B cell (primary cell): Measurements from ENCODE around the gene MICALL2. TPM values are rescaled to one million over a fixed set of nuclear protein-coding genes. Genes with fewer than 3 reads are reported as not detected.

Experiments used
- ATAC-seq: fragments of 200-7000 bp; cut with Tn5 transposase; one replicate; pipeline ENCODE4 v1.10.0; 2021; ENCODE audit warnings: low read depth, mild to moderate bottlenecking, moderate number of reproducible peaks, moderate library complexity
- CTCF ChIA-PET: fragments of 350-600 bp; sonication (Branson Sonifier 250); formaldehyde crosslinking; loops from one replicate; lab custom pipeline; 2021; ENCODE audit warnings: antibody characterized with exemption, inconsistent platforms; lab: Charles Lee
- POLR2A ChIA-PET: fragments of 350-600 bp; sonication (Branson Sonifier 250); formaldehyde crosslinking; loops from one replicate; lab custom pipeline; 2021; ENCODE audit warnings: antibody characterized with exemption; lab: Charles Lee
- DNase-seq: peaks from one replicate; pipeline ENCODE4 v3.0.0; 2013
- H2AFZ ChIP-seq: 2 replicates; pipeline ENCODE4 v1.6.1; 2012; ENCODE audit warnings: mild to moderate bottlenecking, low read depth, low read length; ENCODE audit not compliant: insufficient read depth, poor library complexity, severe bottlenecking
- H3K27ac ChIP-seq, 2 donors: 1 replicate in 1 of 2; 2 replicates in 1 of 2; pipeline ENCODE4 v1.5.1; 2012 to 2013; ENCODE audit warnings: low read length in 2 of 2, mild to moderate bottlenecking in 2 of 2, moderate library complexity in 1 of 2
- H3K27me3 ChIP-seq, 4 experiments: fragments of 200-600 bp in 1 of 4; sonication (generic) in 1 of 4; replicated peaks in 1 of 4; 1 replicate in 2 of 4; 2 replicates in 2 of 4; pipeline versions ENCODE4 v1.6.1 to v1.7.0; 2013 to 2016; ENCODE audit warnings: low read length in 3 of 4, mild to moderate bottlenecking in 2 of 4, mixed read lengths in 1 of 4, moderate library complexity in 1 of 4; ENCODE audit not compliant: insufficient read depth in 4 of 4, control insufficient read depth in 3 of 4; ENCODE audit errors: control extremely low read depth in 1 of 4
- H3K36me3 ChIP-seq, 2 experiments: replicated peaks in 1 of 2; 1 replicate in 1 of 2; 2 replicates in 1 of 2; pipeline versions ENCODE4 v1.6.1 to v1.7.1; 2013; ENCODE audit warnings: low read length in 1 of 2; ENCODE audit not compliant: insufficient read depth in 2 of 2, control insufficient read depth in 1 of 2; ENCODE audit errors: control extremely low read depth in 1 of 2, extremely low read depth in 1 of 2
- H3K4me1 ChIP-seq, 2 donors: fragments of 200-600 bp in 1 of 2; sonication (generic) in 1 of 2; 1 replicate in 1 of 2; 2 replicates in 1 of 2; pipeline versions ENCODE4 v1.5.1 to v1.6.1; 2013 to 2017; ENCODE audit warnings: low read length in 2 of 2; ENCODE audit not compliant: control insufficient read depth in 2 of 2, insufficient read depth in 2 of 2
- H3K4me2 ChIP-seq: replicated peaks from 2 replicates; pipeline ENCODE3; 2012; ENCODE audit warnings: mild to moderate bottlenecking, low read depth, low read length; ENCODE audit not compliant: poor library complexity, severe bottlenecking
- H3K4me3 ChIP-seq, 5 experiments: fragments of 200-600 bp in 1 of 5; sonication (generic) in 1 of 5; 1 replicate in 3 of 5; 2 replicates in 2 of 5; pipeline versions ENCODE4 v1.5.1 to v1.7.0; 2011 to 2016; ENCODE audit warnings: low read length in 4 of 5, mild to moderate bottlenecking in 4 of 5, low read depth in 2 of 5, control low read depth in 1 of 5, moderate library complexity in 1 of 5; ENCODE audit not compliant: insufficient read depth in 1 of 5; ENCODE audit errors: control extremely low read depth in 1 of 5, extremely low read depth in 1 of 5
- H3K79me2 ChIP-seq: fragments of 200-600 bp; sonication (generic); one replicate; pipeline ENCODE4 v1.6.0; 2016; ENCODE audit warnings: low read length; ENCODE audit not compliant: control insufficient read depth, insufficient read depth
- H3K9ac ChIP-seq: fragments of 200-600 bp; sonication (generic); 2 replicates; pipeline ENCODE4 v1.6.1; 2017; ENCODE audit warnings: mild to moderate bottlenecking, low read length, moderate library complexity
- H3K9me3 ChIP-seq, 3 donors: one replicate each; pipeline versions ENCODE4 v1.6.1 to v1.7.1; 2013; ENCODE audit warnings: low read length in 2 of 3; ENCODE audit not compliant: control insufficient read depth in 2 of 3, insufficient read depth in 1 of 3; ENCODE audit errors: control extremely low read depth in 1 of 3
- H4K20me1 ChIP-seq: 2 replicates; pipeline ENCODE4 v1.6.0; 2012; ENCODE audit warnings: mild to moderate bottlenecking, low read length; ENCODE audit not compliant: insufficient read depth, control insufficient read depth, poor library complexity, severe bottlenecking
- H3K27ac Mint-ChIP-seq: one replicate; pipeline ENCODE4 v1.8.0; 2021; ENCODE audit warnings: mixed read lengths
- H3K27me3 Mint-ChIP-seq: one replicate; pipeline ENCODE4 v1.8.0; 2021; ENCODE audit warnings: mixed read lengths
- H3K4me1 Mint-ChIP-seq: one replicate; pipeline ENCODE4 v1.8.0; 2021; ENCODE audit warnings: mixed read lengths
- H3K4me3 Mint-ChIP-seq: one replicate; pipeline ENCODE4 v1.8.0; 2021; ENCODE audit warnings: mixed read lengths
- H3K9me3 Mint-ChIP-seq: one replicate; pipeline ENCODE4 v1.8.0; 2022; ENCODE audit warnings: mixed read lengths; ENCODE audit not compliant: insufficient read depth
- CTCF ChIP-seq: fragments of 200-600 bp; IDR thresholded peaks from one replicate; pipeline ENCODE4 v1.8.0; 2022; ENCODE audit warnings: antibody characterized with exemption, mild to moderate bottlenecking
- EZH2 ChIP-seq: IDR thresholded peaks from 2 replicates; pipeline ENCODE4 v1.6.1; 2012; ENCODE audit warnings: borderline replicate concordance, low read depth, mild to moderate bottlenecking, moderate library complexity, low read length; ENCODE audit not compliant: insufficient read depth, poor library complexity, severe bottlenecking
- WGBS: methylation state at CpG from one replicate; pipeline ENCODE4 v1.1.5; 2013; ENCODE audit warnings: missing lambda C conversion rate; ENCODE audit not compliant: insufficient coverage; 5-methylcytosine and 5-hydroxymethylcytosine counted together
- intact Hi-C: fragments of 100-400 bp; cut with micrococcal nuclease; formaldehyde crosslinking; loops from one replicate; pipeline ENCODE4 v1.10.0; 2022
- polyA plus RNA-seq: library from polyadenylated mRNA; depleted of rRNA; stranded (reverse); fragments of >200 nt; gene quantifications from 2 replicates; pipeline ENCODE4 v1.2.3, GENCODE V29; 2012
- total RNA-seq, 2 donors: library from RNA; stranded (reverse); fragments of 120-200 nt in 1 of 2; gene quantifications; 1 replicate in 1 of 2; 2 replicates in 1 of 2; pipeline versions ENCODE4 v1.2.3 to v1.2.4, GENCODE V29; 2013 to 2022

MICALL2 gene
- total and polyA plus RNA-seq, 2 donors (not counting 1 experiment from before 2014, with no cell fraction given) = 0.85 to 0.94 TPM

GRCh38 chr7:1415389-1415990 is 43.8 kb downstream of the MICALL2 start:
- Histone ChIP-seq H4K20me1 (no peaks in the 10 kb centered on the region), H3K9me3 (peaks cover 0 to 19% (median 0%) of the 10 kb centered on the region in 3 donors), H3K4me1 (peaks cover 5 to 9% of the 10 kb centered on the region in 2 donors), H3K4me2 (no peak overlapping the region), H3K9ac (no peak overlapping the region), H3K27ac (no peak overlapping the region), H3K36me3 (no peaks in the 10 kb centered on the region), H3K4me3 (no peak overlapping the region), H2AFZ (no peak overlapping the region), H3K79me2 (no peaks in the 10 kb centered on the region), H3K27me3 (peaks cover 0 to 24% (median 1%) of the 10 kb centered on the region in 4 experiments)
- no peak overlapping the region for H3K4me3 Mint-ChIP-seq
- peaks cover 23% of the 10 kb centered on the region for H3K27me3 Mint-ChIP-seq
- H3K4me1 Mint-ChIP-seq = peaks cover 8% of the 10 kb centered on the region
- intact Hi-C loops = no loop called here
- ChIA-PET CTCF (no interaction called here), POLR2A (no interaction called here)
- WGBS = 84% methylated on average over 2 of the region's 2 CpGs
- no peak for ATAC-seq
- DNase-seq = no peak
- no peaks in the 10 kb centered on the region for H3K9me3 Mint-ChIP-seq
- TF ChIP-seq CTCF = no peak
- no peak for TF ChIP-seq EZH2
- no peak overlapping the region for H3K27ac Mint-ChIP-seq

DNA sequence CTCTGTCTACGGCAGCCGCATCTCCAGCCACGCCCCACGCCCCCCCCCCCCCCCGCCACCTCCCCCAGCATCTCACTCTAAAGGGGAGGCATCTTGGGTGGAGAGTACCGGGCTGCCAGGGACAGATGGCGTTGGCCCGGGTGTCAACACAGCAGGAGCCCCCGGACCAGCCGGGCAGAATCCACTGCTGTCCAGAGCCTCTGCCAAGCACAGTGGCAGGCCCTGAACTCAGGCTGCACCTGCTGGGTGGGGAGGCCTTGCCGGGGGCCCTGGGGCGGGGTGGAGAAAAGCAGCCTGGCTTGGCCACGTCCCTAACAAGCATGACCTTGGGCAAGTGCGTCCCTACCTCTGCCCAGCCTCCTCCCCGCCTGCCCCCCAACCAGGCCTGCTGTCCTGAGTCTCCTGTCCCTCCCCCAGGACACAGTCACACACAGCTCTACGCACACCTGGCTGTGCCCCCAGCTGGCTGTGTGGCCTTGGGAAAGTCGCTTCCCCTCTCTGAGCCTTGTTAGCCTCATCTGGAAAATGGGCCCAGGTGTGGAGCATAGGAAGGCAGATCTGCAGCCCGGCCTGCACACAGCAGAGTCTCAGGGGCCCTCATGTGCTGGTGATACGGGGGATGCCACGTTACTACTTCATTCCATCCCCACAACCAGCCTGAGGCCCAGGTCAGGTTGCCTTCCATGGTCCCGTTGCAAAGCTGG is 45.2 kb downstream of the MICALL2 start:
- Histone ChIP-seq H3K36me3 (no peaks in the 10 kb centered on the region), H3K9me3 (peaks cover 0 to 19% (median 0%) of the 10 kb centered on the region in 3 donors), H3K4me1 (peaks cover 5 to 9% of the 10 kb centered on the region in 2 donors), H3K4me3 (no peak overlapping the region), H2AFZ (no peak overlapping the region), H3K27ac (no peak overlapping the region), H4K20me1 (no peaks in the 10 kb centered on the region), H3K9ac (no peak overlapping the region), H3K79me2 (no peaks in the 10 kb centered on the region), H3K4me2 (no peak overlapping the region), H3K27me3 (peaks cover 0 to 24% (median 1%) of the 10 kb centered on the region in 4 experiments)
- ChIA-PET CTCF (no interaction called here), POLR2A (no interaction called here)
- ATAC-seq (no peak), DNase-seq (no peak)
- H3K4me1 Mint-ChIP-seq = peaks cover 8% of the 10 kb centered on the region
- no peaks in the 10 kb centered on the region for H3K9me3 Mint-ChIP-seq
- 86% methylated on average over 13 of the region's 21 CpGs for WGBS
- no peak overlapping the region for H3K4me3 Mint-ChIP-seq
- no peak overlapping the region for H3K27ac Mint-ChIP-seq
- H3K27me3 Mint-ChIP-seq = peaks cover 23% of the 10 kb centered on the region
- intact Hi-C loops = loop anchor here (2.0 kb wide), 1 partner anchor 45 kb away; the partner anchor contains the start of gene MICALL2
- TF ChIP-seq CTCF = no peak
- no peak for TF ChIP-seq EZH2
